Mesothelial cell of epicardium (in vitro differentiated cells): ENCODE data around the gene FPR1. TPM values are rescaled to one million over a fixed set of nuclear protein-coding genes. Genes with fewer than 3 reads are reported as not detected.

Source experiments
- DNase-seq, 2 experiments: peaks; one replicate each; pipeline ENCODE4 v3.0.0; 2021; ENCODE audit warnings: low spot score in 2 of 2; ENCODE audit not compliant: unreplicated experiment in 2 of 2
- H3K27ac Mint-ChIP-seq: 2 replicates; pipeline ENCODE4 v1.8.0; 2021; ENCODE audit warnings: mixed read lengths
- H3K27me3 Mint-ChIP-seq: 2 replicates; pipeline ENCODE4 v1.8.0; 2021; ENCODE audit warnings: low read depth, mixed read lengths
- H3K36me3 Mint-ChIP-seq: 2 replicates; pipeline ENCODE4 v1.8.0; 2021; ENCODE audit warnings: mixed read lengths
- H3K4me1 Mint-ChIP-seq: 2 replicates; pipeline ENCODE4 v1.8.0; 2021; ENCODE audit warnings: mixed read lengths
- H3K4me3 Mint-ChIP-seq: 2 replicates; pipeline ENCODE4 v1.8.0; 2021; ENCODE audit warnings: mild to moderate bottlenecking, moderate library complexity, mixed read lengths
- H3K9me3 Mint-ChIP-seq: 2 replicates; pipeline ENCODE4 v1.8.0; 2021; ENCODE audit warnings: mixed read lengths
- CTCF ChIP-seq: fragments of 200-600 bp; sonication (generic); IDR thresholded peaks from one replicate; pipeline ENCODE4 v1.5.0; 2021; ENCODE audit warnings: antibody characterized with exemption; ENCODE audit not compliant: unreplicated experiment
- total RNA-seq: library from RNA; stranded (reverse); gene quantifications from 3 replicates; pipeline ENCODE4 v1.2.1, GENCODE V29; 2021

Gene FPR1
- total RNA-seq, 1 donor from 2014 or later: not detected

- no peak for DNase-seq
- Mint-ChIP-seq H3K4me3 (no peak overlapping the region), H3K27ac (no peak overlapping the region), H3K4me1 (peaks cover 8% of the 10 kb centered on the region), H3K9me3 (no peaks in the 10 kb centered on the region), H3K27me3 (peaks cover 73% of the 10 kb centered on the region), H3K36me3 (no peaks in the 10 kb centered on the region)
- no peak for TF ChIP-seq CTCF
Measured at GRCh38 chr19:51722492-51722891, 29.2 kb downstream of the FPR1 start.

- DNase-seq: no peak
- H3K4me1 Mint-ChIP-seq: peaks cover 8% of the 10 kb centered on the region
- TF ChIP-seq CTCF: no peak
- peaks cover 79% of the 10 kb centered on the region for H3K27me3 Mint-ChIP-seq
- H3K4me3 Mint-ChIP-seq: no peak overlapping the region
- no peaks in the 10 kb centered on the region for H3K36me3 Mint-ChIP-seq
- H3K27ac Mint-ChIP-seq: no peak overlapping the region
- no peaks in the 10 kb centered on the region for H3K9me3 Mint-ChIP-seq
Measured at GRCh38 chr19:51721905-51722304, 29.8 kb downstream of the FPR1 start.

- no peak overlapping the region for H3K27ac Mint-ChIP-seq
- H3K4me3 Mint-ChIP-seq: peak overlapping the region; percentile 25
- no peaks in the 10 kb centered on the region for H3K36me3 Mint-ChIP-seq
- peaks cover 86% of the 10 kb centered on the region for H3K27me3 Mint-ChIP-seq
- H3K4me1 Mint-ChIP-seq: no peaks in the 10 kb centered on the region
- no peak for DNase-seq
- no peaks in the 10 kb centered on the region for H3K9me3 Mint-ChIP-seq
- TF ChIP-seq CTCF: no peak
Measured at GRCh38 chr19:51719251-51719988, 32.3 kb downstream of the FPR1 start.

GRCh38 chr19:51716925-51717324 lies 34.8 kb downstream of the FPR1 start:
- H3K4me1 Mint-ChIP-seq: no peaks in the 10 kb centered on the region
- no peak for TF ChIP-seq CTCF

GRCh38 chr19:51715850-51716249 lies 35.8 kb downstream of the FPR1 start:
- Mint-ChIP-seq H3K36me3 (peaks cover 1% of the 10 kb centered on the region), H3K27ac (no peak overlapping the region), H3K4me1 (no peaks in the 10 kb centered on the region), H3K27me3 (peaks cover 57% of the 10 kb centered on the region), H3K4me3 (no peak overlapping the region), H3K9me3 (no peaks in the 10 kb centered on the region)
- DNase-seq: no peak
- no peak for TF ChIP-seq CTCF

More at GRCh38 chr19:51716925-51717324, 34.8 kb downstream of the FPR1 start:
- peaks cover 64% of the 10 kb centered on the region for H3K27me3 Mint-ChIP-seq
- H3K27ac Mint-ChIP-seq: no peak overlapping the region
- H3K36me3 Mint-ChIP-seq: no peaks in the 10 kb centered on the region
- H3K4me3 Mint-ChIP-seq: no peak overlapping the region
- H3K9me3 Mint-ChIP-seq: no peaks in the 10 kb centered on the region
- DNase-seq: no peak
